ENCODE data around the gene FKBP1A. TPM values are rescaled to one million over a fixed set of nuclear protein-coding genes. Genes with fewer than 3 reads are reported as not detected.

Gene FKBP1A
- total and polyA plus RNA-seq, 10 of the 15 experiments (the other 5 are each of a cell fraction or from before 2014, with no cell fraction given) = 103 to 687 (median 254) TPM

DNA sequence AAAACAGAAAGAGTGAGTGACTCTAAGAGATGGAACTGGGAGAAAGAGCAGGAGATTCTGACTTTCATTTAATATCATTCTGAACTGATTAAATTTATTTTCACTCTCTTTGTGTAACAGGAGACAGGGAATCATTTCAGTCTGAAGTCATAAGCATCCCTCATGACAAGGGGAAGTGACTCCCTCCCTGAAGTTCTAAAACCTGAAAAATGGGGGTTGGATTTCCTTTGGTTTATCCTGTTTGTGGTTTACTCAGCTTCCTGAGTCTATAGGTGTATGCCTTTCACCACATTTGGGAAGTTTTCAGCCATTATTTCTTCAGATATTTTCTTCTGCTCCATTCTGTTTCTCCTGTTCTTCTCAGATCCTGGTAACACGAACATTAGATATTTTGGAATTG, 3.4 kb upstream of the FKBP1A start (continued):
- TF ChIP-seq, protein P1, sequence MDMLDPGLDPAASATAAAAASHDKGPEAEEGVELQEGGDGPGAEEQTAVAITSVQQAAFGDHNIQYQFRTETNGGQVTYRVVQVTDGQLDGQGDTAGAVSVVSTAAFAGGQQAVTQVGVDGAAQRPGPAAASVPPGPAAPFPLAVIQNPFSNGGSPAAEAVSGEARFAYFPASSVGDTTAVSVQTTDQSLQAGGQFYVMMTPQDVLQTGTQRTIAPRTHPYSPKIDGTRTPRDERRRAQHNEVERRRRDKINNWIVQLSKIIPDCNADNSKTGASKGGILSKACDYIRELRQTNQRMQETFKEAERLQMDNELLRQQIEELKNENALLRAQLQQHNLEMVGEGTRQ (IDR thresholded peaks at IDR 0.05; ENCODE audit: borderline replicate concordance, low read depth, low read length) = no peak
- TF ChIP-seq SREBF1 (IDR thresholded peaks at IDR 0.05; ENCODE audit: low read length) (no peak), BHLHE40 (IDR thresholded peaks at IDR 0.05; ENCODE audit: borderline replicate concordance in 1 of 2, low read depth in 2 of 2, low read length in 1 of 2) (no peak)

DNA sequence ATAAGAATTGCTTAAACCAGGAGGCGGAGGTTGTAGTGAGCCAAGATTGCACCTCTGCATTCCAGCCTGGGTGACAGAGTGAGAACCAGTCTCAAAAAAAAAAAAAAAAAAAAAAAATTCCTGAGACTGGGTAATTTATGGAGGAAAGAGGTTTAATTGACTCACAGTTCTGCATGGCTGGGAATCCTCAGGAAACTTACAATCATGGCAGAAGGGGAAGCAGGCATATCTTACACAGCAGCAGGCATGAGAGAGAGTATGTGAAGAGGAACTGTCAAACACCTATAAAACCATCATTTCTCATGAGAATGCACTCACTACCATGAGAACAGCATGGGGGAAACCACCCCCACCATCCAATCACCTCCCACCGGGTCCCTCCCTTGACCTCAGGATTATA, 1.8 kb upstream of the FKBP1A start:
- peaks cover 12% of the 10 kb centered on the region for H3K4me1 ChIP-seq (ENCODE audit: control insufficient read depth, insufficient read depth, low read length)
- no peak overlapping the region for H3K4me2 ChIP-seq (ENCODE audit: control insufficient read depth, insufficient read depth)
- SMC1A ChIA-PET (ENCODE audit: uncharacterized antibody, unreplicated experiment) = interaction anchor here (1.0 kb wide), 1 partner anchor 71 kb away, joined by 4 read pairs; no protein-coding TSS in a partner anchor
- BruUV-seq (replicated peaks) = no TSS peak
- H3K27me3 ChIP-seq (replicated peaks in 1 of 2; ENCODE audit: control insufficient read depth in 2 of 2, insufficient read depth in 2 of 2, low read length in 1 of 2) = no peaks in the 10 kb centered on the region; a peak in 2 of 4 replicates
- H3K79me2 ChIP-seq (ENCODE audit: control insufficient read depth, insufficient read depth, low read length) = peaks cover 31% of the 10 kb centered on the region
- TF ChIP-seq, protein P2, sequence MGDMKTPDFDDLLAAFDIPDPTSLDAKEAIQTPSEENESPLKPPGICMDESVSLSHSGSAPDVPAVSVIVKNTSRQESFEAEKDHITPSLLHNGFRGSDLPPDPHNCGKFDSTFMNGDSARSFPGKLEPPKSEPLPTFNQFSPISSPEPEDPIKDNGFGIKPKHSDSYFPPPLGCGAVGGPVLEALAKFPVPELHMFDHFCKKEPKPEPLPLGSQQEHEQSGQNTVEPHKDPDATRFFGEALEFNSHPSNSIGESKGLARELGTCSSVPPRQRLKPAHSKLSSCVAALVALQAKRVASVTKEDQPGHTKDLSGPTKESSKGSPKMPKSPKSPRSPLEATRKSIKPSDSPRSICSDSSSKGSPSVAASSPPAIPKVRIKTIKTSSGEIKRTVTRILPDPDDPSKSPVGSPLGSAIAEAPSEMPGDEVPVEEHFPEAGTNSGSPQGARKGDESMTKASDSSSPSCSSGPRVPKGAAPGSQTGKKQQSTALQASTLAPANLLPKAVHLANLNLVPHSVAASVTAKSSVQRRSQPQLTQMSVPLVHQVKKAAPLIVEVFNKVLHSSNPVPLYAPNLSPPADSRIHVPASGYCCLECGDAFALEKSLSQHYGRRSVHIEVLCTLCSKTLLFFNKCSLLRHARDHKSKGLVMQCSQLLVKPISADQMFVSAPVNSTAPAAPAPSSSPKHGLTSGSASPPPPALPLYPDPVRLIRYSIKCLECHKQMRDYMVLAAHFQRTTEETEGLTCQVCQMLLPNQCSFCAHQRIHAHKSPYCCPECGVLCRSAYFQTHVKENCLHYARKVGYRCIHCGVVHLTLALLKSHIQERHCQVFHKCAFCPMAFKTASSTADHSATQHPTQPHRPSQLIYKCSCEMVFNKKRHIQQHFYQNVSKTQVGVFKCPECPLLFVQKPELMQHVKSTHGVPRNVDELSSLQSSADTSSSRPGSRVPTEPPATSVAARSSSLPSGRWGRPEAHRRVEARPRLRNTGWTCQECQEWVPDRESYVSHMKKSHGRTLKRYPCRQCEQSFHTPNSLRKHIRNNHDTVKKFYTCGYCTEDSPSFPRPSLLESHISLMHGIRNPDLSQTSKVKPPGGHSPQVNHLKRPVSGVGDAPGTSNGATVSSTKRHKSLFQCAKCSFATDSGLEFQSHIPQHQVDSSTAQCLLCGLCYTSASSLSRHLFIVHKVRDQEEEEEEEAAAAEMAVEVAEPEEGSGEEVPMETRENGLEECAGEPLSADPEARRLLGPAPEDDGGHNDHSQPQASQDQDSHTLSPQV (IDR thresholded peaks at IDR 0.05) = no peak
- no peak for TF ChIP-seq EP300 (IDR thresholded peaks at IDR 0.05; ENCODE audit: borderline replicate concordance in 1 of 2, control insufficient read depth in 1 of 2, low read depth in 2 of 2, low read length in 2 of 2)
- no peak for TF ChIP-seq KLF5 (IDR thresholded peaks at IDR 0.05; ENCODE audit: partially characterized antibody)
- TF ChIP-seq TAF1 (IDR thresholded peaks at IDR 0.05; ENCODE audit: borderline replicate concordance, low read depth, low read length) = no peak
- no peak for TF ChIP-seq CHD4 (IDR thresholded peaks at IDR 0.05)
- no peak for TF ChIP-seq TCF12 (IDR thresholded peaks at IDR 0.05; ENCODE audit: low read depth, low read length)
- TF ChIP-seq, protein P3, sequence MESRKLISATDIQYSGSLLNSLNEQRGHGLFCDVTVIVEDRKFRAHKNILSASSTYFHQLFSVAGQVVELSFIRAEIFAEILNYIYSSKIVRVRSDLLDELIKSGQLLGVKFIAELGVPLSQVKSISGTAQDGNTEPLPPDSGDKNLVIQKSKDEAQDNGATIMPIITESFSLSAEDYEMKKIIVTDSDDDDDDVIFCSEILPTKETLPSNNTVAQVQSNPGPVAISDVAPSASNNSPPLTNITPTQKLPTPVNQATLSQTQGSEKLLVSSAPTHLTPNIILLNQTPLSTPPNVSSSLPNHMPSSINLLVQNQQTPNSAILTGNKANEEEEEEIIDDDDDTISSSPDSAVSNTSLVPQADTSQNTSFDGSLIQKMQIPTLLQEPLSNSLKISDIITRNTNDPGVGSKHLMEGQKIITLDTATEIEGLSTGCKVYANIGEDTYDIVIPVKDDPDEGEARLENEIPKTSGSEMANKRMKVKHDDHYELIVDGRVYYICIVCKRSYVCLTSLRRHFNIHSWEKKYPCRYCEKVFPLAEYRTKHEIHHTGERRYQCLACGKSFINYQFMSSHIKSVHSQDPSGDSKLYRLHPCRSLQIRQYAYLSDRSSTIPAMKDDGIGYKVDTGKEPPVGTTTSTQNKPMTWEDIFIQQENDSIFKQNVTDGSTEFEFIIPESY (IDR thresholded peaks at IDR 0.05) = no peak
- TF ChIP-seq SIN3A (IDR thresholded peaks at IDR 0.05; ENCODE audit: low read depth, low read length) = no peak
- TF ChIP-seq POLR2AphosphoS5 (IDR thresholded peaks at IDR 0.05; ENCODE audit: low read length) = no peak
- TF ChIP-seq SPI1 (IDR thresholded peaks at IDR 0.05; ENCODE audit: borderline replicate concordance, insufficient read depth, low read depth, low read length) = no peak
- no peaks in the 10 kb centered on the region for H3K36me3 ChIP-seq (ENCODE audit: control insufficient read depth in 2 of 2, insufficient read depth in 2 of 2, low read length in 1 of 2)
- FAIRE-seq (no peak), DNase-seq (ENCODE audit: low read depth, low spot score) (no peak), ATAC-seq (no peak)
- no peak overlapping the region for H3K9ac ChIP-seq (ENCODE audit: control insufficient read depth, insufficient read depth, low read length)
- intact Hi-C loops (cut with micrococcal nuclease; ENCODE audit: unreplicated experiment) (loop anchor here (5.0 kb wide), 3 partner anchors 43 to 277 kb away; partner anchors contain the start of gene PSMF1), in situ Hi-C loops (cut with MboI) (no loop called here)
- no peak overlapping the region for H3K27ac ChIP-seq (ENCODE audit: control insufficient read depth, insufficient read depth)
- H3K4me3 ChIP-seq = no peak overlapping the region
- no peak overlapping the region for H2AFZ ChIP-seq (ENCODE audit: control insufficient read depth, low read depth, low read length)
- H3K9me3 ChIP-seq (replicated peaks; ENCODE audit: control insufficient read depth, insufficient read depth, low read length) = no peaks in the 10 kb centered on the region
- 0 out of 2 replicates have a peak, but pooled peaks cover 2% of the 10 kb centered on the region for H4K20me1 ChIP-seq (ENCODE audit: control insufficient read depth, insufficient read depth)
- RAD21 ChIA-PET (ENCODE audit: unreplicated experiment) = no interaction called here
- CTCF ChIA-PET = interaction anchor here (1.5 to 4.3 kb wide), 2 partner anchors 42 to 73 kb away, joined by 4 to 16 read pairs; no protein-coding TSS in a partner anchor
- 46% methylated on average over 2 of the region's 2 CpGs for WGBS (ENCODE audit: insufficient coverage, insufficient replicate concordance, low lambda C conversion rate, missing lambda C conversion rate)
- POLR2A ChIA-PET = interaction anchor here (0.6 kb wide), 1 partner anchor 22 kb away, joined by 4 read pairs; no protein-coding TSS in a partner anchor

All from GM12878 (cell line).